ENCODE measurements around the gene MKS1.

The MKS1 gene

DNA sequence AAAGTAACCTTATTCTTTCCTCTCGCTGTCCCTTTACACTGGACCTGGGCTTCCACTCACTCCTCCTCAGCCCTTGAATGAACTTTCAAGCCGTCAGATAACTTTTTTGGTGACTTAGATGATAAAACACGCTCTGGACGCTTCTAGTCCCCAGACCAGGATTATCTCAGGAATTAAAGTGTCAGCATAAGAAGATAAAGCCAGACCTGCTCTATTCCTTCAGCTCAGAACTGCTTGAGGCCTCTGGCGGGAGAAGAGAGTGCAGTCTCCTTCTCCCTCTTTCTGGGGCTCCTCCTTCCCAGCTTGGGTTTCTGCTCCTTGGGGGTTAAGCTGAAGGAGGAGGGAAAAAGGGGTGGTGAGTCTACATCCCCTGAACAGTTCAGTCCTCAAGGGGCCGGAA lies 25.9 kb upstream of the MKS1 start:
- no peak for DNase-seq

DNA sequence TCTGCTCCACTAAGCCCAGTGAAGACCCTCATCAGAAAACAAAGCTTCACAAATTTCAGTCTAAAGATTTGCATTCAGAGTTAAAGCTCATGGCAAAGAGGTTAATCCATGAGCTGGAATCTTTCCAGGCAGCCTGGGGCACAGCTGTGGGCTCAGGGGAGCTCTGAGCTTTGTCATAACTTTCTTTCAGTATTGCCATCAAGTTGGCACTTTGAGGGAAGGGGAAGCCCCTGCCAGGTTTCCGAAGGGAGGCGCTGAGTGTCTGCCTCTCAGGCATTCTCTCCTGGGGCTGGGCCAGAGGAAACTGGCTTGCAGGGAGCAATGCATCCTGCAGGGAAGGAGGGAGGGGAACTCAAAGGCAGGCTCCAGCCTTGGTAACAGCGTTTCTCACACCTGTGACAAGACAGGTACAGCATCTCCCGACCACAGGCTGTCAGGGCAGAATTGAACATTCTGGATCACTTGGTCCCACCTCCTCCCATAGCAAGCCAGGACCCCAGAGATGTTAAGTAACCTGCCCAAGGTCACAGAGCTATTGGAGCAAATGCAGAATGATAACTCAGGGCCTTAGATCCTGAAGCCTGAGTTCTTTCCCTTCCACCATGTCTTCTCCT lies 23.2 kb upstream of the MKS1 start:
- DNase-seq = no peak

DNA sequence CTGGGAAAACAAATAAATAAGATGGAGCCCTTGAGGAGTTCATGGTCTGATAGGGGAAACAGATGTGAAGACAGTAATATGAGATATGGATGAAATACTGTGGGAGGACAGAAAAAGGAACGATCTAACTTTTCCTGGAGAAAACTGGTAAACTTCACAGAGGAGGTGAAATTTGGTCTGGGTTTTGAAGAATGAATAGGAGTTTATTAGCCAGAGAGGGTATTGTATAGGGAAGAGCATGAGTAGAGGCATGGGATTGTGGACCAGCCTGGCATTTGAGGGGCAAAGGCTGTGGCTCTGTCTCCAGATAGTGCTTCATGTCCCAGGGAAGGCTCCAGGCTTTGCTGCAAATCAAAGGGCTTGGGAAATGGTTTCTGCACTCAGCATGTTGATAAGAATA lies 20.9 kb upstream of the MKS1 start:
- DNase-seq = no peak

DNA sequence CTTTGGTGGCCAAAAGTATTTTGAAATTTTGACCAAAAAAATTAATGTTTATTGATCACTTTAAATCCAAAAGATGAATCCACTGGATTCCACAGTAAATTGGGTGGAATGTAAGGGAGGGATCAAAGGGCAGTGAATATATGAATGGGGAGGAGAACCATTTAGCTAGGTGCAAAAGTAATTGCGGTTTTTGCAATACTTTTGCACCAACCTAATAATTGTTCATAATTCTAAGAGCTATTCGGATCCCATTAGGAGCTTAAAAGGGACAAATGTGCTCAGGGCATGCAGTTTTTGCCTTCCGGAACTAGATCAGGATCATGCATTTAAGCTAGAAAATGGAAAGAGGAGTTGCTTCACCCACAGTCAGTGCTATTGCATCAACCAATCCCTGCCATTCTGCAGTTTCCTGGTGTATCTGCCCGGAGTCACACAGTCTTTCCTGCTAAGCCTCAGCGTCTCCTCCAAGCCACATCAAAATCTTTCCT lies 19.1 kb upstream of the MKS1 start, which contains the start of gene LPO:
Gene LPO (plus strand): TSS at position 438 of the 488 bp plus-strand sequence. CDS start 4,396 bp downstream, outside the sequence.
- DNase-seq = no peak

DNA sequence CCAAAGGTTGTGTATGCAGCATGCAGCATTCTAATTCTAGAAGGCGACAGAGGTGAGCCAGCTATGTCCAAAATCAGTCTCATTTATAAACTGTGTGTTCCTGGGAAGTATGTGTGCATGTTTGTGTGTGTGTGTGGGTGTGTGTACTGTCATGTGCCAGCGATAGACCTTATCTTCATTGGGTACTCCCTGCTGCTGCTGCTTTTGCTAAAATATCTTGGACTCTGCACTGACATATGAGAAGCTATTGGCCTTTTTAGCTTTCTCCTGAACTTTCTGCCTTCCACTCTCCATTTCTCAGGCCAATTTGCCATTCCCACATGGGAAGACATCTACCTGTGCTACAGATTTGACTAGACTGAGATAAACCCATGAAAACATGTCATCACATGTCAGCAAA lies 17.3 kb upstream of the MKS1 start:
- no peak for DNase-seq

DNA sequence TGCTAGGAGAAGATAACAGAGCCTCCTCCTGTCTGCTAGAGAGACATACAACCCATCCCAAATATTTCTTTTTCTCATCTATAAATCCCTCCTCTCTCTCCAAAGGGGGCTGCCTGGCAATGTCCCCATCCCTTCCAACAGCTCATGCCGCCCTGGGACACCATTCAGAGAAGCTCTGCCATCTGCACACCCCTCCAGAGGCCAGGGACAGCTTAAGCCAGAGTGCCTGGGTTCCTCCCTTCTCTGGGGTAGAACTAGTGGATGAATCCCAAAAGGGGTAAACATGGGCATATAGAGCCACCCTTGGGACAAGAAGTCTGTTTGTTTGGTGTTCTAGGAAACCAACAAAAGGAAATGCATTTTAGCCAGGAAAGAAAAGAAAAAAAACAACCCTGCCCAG lies 16.8 kb upstream of the MKS1 start:
- DNase-seq = no peak

DNA sequence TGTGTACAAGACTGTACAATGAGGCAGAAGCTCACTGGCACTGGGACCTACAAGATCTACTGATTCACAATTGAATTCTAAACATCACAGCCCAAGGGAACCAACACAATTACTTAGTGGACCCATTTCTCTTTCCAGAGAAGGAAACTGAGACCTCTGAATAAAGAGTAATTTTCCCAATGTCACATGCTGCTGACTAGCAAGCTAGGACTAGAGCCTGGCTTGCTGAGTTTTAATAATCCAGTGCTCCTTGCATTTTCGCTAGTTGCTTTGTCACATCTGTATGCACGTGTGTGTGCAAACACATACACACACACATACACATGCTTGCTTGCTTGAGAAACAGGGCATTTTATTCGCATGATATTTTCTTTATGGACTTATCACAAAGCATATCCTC lies 15.5 kb upstream of the MKS1 start:
- DNase-seq = no peak

DNA sequence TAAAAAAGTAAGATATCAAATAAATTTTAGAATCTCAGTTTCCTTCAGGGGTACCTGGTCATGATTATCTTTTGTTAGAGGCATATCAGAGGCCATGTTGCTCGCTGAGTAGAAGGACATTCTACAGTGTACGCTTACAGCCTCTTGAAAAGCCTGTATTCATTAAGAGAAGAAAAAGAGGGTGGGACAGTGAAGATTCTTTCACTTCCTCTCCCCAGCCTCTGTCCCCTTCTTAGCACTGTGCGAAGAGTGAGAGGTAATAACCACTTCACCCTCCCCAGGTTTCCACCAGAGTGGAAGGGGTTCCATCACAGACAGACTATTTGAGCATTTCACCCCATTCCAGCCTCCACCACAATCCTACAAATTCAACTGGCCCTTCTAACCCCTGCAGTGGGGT lies 14.5 kb upstream of the MKS1 start:
- DNase-seq = no peak

DNA sequence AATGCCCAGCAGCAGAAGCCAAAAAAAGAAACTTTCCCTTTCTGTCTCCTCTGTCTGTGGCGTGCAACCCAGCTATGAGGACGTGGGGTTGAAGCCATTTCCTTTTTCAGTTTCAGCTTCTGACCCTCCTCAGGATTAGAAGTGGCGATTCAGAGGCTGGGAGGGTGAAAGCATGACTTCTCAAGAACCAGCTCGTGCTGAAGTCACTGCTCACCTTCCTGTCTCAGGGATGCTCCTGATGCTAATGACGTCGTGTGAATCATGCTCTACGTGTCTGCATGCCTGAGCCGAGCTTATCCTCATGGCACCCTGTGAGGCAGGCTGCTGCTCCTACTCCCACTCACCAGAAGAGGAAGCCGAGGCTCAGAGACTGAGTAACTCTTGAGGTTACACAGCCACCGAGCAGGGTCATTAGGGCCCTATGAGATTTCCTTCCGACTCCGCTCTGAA lies 13.7 kb upstream of the MKS1 start:
- no peak for DNase-seq

DNA sequence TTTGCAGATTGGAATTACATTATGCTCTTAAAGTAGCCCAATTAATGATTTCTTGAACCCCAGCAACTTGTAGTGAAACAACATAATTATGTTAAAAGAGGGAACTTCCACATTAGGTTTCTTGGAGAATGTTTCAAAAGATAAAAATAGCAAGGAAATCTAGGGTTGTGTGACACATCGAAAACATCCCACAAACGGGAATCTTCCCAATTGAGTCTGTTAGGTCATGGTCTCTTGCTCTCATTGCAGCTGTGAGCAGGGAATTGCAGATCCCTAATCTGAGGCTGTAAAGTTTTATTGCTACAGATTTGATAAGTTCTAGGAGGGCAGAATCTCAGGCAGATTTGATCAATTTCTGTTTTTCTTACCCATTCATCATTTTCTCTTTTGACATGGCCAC lies 12.6 kb upstream of the MKS1 start:
- no peak for DNase-seq

DNA sequence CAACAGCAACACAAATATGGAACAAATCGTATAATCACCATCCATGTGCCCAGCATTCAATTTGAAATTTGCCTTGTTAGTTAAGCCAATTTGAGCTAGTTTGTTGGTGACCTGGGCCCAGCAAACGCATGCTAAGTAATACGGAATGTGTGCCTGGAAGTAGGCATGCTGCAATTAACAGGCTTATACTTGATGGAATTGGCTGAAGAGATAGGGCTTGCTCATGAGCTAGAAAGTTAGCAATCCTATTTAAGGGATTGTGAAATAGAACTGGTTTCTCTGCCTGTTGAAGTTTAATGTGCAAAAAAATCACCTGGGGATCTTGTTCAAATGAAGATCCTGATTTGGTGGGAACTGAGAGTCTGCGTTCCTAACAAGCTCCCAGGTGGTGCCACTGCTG lies 10.8 kb upstream of the MKS1 start:
- no peak for DNase-seq

DNA sequence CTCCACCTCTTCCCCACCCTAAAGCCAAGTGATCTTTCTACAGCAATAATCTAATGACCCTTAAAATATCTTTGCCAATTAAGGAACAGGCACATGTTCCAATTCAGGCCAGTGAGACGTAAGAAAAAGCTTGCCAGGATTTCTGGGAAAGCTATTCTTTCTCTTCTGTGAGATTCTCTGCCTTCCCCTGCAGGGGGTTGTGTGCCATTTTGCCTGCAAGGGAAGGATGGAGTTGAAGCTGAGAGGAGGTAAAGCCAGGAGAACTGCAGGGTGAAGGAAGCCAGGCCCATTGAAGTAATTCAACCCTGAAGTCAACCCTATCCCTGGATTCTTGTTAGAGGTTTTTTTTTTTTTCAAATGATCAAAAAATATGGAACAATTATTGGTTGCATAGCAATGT lies 10.3 kb upstream of the MKS1 start:
- DNase-seq = no peak

DNA sequence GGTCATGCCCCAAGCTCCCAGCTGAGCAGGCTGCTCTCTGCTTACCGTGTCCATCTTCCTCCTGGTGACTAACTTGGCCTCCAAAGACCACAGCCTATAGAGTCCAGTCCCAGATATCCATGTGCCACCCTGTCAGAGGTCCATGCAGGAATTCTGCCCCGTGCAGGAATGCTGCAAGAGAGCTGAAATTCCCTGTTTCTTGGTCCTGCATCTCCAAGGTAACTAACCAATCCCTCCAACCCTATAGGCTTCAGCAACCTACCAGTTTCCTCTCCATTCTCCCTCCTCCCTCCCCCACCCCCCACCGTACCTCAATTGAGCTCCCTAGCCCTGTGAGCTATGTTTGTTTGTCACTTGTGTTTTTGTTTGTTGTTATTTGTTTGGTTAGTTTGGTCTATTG lies 9.6 kb upstream of the MKS1 start:
- DNase-seq = no peak

DNA sequence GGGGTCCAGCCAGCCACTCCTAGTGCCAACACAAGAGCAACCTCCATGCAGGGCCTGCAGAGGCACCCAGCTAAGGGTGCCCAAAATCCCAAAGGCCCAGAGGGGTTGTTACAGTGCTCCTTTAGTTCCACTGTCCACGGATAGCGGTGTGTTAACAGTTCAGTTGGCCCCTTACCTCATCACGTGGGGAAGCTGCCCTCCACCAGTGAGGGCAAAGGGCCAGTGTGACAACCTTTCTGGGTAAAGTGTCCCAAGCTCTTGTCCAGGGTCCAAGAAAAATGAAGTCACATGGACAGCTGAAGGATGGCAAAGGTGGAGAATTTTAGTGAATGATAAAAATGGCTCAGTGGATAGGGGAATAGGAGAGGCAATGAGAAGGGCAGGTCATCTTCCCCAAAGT lies 8.7 kb upstream of the MKS1 start:
- no peak for DNase-seq

DNA sequence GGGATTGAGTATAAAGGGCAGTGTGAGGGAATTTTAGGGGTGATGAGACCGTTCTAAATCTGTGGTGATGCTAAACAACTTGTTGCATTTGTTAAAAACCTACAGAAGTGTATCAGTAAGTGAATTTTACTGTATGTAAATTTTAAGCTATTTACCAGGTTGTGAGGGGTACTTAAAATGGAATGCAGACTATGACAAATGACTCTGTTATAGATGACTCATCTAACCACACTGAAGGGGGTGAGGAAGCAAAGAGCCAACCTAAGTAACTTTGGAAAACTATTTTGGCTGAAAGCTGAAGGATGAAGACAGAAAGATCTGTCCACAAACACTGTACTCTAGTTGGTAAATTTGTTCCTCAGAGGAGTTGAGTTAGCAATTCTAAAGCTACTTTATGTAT lies 5.3 kb upstream of the MKS1 start:
- DNase-seq = no peak

DNA sequence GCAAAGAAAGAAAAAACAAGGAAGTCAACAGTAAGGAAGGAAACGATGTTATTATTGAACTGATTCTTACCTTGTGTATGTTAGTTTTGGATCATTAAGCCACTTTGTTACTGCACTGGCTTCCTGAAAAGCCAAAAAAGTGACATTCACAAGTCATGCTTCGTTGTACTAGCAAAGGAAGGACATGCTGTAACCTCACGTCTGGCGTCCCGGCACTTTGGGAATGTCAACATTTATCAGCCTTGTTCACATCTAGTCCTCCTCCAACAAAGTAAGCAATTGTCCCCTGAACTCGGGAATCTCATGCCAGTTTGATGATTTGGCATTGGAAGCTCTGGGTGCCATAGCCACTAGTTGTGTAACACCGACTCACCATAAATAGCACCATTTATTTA lies 731 bp upstream of the MKS1 start:
- no peak for DNase-seq

DNA sequence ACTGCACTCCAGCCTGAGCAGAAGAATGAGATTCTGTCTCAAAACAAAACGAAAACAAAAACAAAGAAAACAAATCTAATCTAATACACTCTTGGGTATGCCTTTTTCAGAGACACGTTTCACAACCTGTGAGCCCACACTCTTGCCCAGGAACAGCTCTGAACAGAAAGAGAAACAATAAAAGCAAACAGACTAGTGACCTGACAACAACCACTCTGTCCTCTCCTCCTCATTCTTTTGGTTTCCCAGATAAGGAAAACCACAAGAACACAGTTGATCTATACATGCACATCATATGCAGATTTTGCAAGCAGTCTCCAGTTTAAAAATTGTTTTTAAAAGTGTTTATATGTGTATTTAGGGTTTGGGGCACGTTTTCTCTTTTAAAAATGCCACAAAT lies 1.3 kb downstream of the MKS1 start:
- DNase-seq = no peak

DNA sequence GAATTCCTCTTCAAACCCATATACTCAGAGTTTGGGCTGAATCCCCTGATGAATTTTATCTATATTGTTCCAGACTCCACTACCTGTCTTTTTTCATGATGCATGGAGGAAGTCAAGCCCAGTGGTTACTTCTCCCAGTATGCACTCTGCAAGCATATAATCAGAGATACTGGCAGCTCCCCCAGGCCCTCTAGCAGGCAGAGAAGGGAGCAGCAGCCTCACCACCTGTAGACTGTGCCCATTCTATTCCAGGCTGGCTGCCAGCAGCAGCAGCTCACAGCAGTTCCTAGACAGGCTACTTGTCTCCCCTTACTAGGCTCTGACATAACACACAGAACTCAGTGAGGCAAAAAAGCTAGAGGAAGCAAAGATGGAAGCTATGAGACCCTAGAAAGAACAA lies 3.4 kb downstream of the MKS1 start:
- DNase-seq = no peak

DNA sequence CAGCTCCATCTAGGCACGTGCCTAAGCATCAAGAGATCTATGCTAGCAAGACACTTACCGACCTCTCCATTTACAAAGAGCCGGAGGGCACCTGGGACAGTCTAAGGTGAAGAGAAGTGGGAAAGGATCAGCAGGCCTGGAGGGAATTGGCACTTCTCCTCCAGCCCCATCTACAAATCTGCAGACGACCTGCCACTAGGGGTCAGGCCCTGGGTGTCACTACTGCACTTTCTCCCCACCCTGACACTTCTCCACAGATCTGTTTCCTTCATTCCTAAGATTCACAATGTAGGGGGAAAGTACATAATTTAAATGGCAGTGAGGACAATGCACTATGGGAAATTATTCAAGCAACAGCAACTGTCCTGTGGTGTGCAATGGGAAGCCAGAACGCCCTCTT lies 8.1 kb downstream of the MKS1 start:
- no peak for DNase-seq

DNA sequence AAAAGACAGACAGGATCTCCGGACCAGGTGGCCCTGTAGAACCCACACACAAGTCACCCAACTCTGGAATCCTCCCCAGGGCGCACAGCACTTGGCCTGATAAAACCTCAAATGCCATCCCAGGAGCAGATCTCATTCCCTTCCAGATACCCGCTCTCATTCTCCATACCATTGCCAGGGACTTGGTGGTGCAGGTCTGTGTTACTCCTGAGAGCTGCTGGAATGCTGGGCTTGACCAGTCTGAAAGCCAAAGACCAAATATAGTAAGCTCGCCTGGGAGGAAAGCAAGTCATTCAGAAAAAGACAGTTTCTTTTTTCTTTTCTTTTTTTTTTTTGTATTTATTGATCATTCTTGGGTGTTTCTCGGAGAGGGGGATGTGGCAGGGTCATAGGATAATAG lies 10.7 kb downstream of the MKS1 start:
- no peak for DNase-seq

DNA sequence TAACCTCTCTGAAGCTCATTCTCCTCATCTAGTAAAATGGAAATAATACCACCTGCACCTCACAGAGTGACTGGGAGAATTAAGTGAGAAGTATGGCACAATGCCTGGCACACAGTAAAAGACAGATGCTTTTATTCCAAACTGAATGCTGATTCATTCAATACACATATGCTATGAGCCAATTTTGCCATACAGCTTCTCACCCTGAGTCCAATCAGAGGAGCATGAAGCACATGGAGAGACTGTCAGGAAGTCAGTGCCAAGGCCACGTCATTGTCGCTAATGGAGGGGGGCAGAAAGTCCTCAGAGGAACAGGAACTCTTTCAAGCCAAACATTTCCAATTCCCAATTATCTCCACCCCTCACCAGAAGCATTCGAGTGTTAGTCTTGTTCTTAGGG lies 11.6 kb downstream of the MKS1 start:
- DNase-seq = no peak

DNA sequence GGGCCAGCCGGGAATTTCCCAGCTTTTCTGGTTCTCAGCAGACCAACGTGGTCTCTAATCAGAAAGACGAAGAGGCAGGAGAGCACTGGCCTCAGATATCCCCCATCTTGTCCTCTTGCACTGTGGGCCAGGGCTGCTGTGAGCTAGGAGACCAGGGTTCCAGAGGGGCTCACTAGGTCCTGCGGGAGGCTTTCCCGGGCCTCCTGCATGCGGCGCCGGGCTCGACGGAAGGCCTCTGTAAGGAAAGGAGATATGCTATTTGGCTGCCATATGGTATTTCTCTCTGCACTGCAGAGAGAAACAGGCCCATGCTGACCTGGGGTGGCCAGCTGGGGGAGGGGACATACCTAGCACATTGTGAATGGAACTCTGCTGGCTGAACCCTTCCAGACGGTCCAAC lies 13.1 kb downstream of the MKS1 start:
- DNase-seq = no peak

DNA sequence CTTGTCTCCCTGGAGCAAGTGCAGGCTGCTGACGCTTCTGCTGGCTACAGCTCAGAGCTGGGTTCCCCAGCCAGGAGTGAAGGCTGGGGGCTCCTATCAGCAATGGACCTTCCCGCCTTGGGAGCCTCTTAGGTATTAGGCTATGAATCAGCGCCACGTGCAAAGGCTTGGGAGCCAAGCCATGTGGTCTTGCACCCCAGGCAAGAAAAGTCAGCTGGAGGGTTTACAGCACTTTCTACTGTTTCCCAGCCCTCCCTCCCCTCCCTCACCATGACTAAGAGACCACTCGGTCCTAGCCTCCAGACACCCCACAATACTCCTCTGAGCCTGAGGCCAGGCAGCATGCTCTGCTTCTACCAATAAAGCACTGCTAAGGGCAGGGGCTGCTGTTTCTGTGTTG lies 14.3 kb downstream of the MKS1 start:
- no peak for DNase-seq

DNA sequence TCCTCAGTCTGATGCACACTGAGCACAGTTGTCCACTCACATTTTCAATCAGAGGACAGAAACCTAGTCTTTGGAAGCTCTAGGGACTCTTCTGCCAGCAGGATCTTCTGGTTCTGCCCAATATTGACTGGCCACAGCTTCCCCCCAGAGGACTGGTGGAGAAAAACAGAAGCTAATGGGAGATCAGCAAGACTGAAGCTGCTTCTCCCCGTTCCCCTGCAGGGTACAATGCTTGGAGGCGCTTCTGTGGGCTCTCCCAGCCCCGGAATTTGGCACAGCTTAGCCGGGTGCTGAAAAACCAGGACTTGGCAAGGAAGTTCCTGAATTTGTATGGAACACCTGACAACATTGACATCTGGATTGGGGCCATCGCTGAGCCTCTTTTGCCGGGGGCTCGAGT lies 16.2 kb downstream of the MKS1 start:
- no peak for DNase-seq

DNA sequence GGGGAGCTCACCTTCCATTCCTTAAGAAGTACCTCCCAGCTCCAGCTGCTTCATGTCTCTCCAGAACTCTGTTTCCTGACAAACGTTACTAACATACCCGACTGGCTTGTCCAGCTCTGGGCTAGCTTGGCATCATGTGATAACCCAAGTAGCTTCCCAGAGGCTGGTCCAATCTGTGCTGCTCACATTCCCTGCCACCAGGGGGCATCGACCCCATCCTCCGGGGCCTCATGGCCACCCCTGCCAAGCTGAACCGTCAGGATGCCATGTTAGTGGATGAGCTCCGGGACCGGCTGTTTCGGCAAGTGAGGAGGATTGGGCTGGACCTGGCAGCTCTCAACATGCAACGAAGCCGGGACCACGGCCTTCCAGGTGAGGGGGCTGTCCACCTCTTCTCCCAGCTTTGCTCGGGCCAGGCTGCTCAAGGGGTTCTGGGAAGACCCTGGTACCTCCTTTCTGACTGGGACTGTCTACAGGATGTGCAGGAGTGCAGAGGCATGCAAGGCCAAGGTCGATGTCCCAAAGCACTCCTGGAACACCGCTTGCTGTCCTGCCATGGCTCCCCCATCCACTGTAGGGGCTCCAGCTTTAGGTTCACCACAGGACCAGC lies 18.9 kb downstream of the MKS1 start:
- peak; percentile 38 to 62 (median 57) for DNase-seq
